HEK293 (cell line): Measurements from ENCODE around the gene RTP5.

Source experiments
- CTCF ChIP-seq: fragments of 450-650 bp; formaldehyde crosslinking; IDR thresholded peaks from 2 replicates; pipeline ENCODE4 v1.5.1; 2016; ENCODE audit warnings: missing biosample characterization, missing genetic modification characterization
- KLF9 ChIP-seq: fragments of 450-650 bp; formaldehyde crosslinking; IDR thresholded peaks from 2 replicates; pipeline ENCODE4 v1.5.1; 2016; ENCODE audit warnings: missing biosample characterization, missing genetic modification characterization, low read depth
- SETDB1 ChIP-seq: IDR thresholded peaks from one replicate; pipeline ENCODE4 v1.6.1; 2017; ENCODE audit warnings: mild to moderate bottlenecking, low read length, moderate library complexity, mixed read lengths; ENCODE audit not compliant: insufficient read length
- YY1 ChIP-seq: fragments of 450-650 bp; formaldehyde crosslinking; IDR thresholded peaks from 2 replicates; pipeline ENCODE4 v1.5.1; 2018; ENCODE audit warnings: missing biosample characterization, missing genetic modification characterization
- ZNF266 ChIP-seq: fragments of 450-650 bp; formaldehyde crosslinking; IDR thresholded peaks from 2 replicates; pipeline ENCODE4 v1.5.1; 2016; ENCODE audit warnings: missing biosample characterization, missing genetic modification characterization, low read depth
- ZNF274 ChIP-seq, 2 experiments: fragments of 200-500 bp in 1 of 2; fragments of 450-650 bp in 1 of 2; sonication (Bioruptor generic) in 1 of 2; formaldehyde crosslinking in 1 of 2; IDR thresholded peaks; 2 replicates each; pipeline versions ENCODE4 v1.5.1 to v1.6.1; 2014 to 2016; ENCODE audit warnings: borderline replicate concordance in 1 of 2, inconsistent platforms in 1 of 2, low read length in 1 of 2, missing biosample characterization in 1 of 2, missing genetic modification characterization in 1 of 2
- ZNF76 ChIP-seq: fragments of 450-650 bp; formaldehyde crosslinking; IDR thresholded peaks from 2 replicates; pipeline ENCODE4; 2016; ENCODE audit warnings: low read depth, missing biosample characterization, missing genetic modification characterization, borderline replicate concordance

GRCh38 chr2:241865416-241865956, 4.0 kb upstream of the RTP5 start:
- no peak for TF ChIP-seq ZNF266
- no peak for TF ChIP-seq KLF9 (tag by site-specific recombination)
- no peak for TF ChIP-seq SETDB1
- no peak for TF ChIP-seq ZNF274 (IDR thresholded peaks at IDR 0.05; ENCODE audit: low read length)
- no peak for TF ChIP-seq ZNF274 (tag by site-specific recombination; IDR thresholded peaks at IDR 0.05; ENCODE audit: borderline replicate concordance)
- TF ChIP-seq YY1 (tag by site-specific recombination) = no peak
- 0 out of 2 replicates have a peak, but pooled peaks have one; percentile 3 for TF ChIP-seq CTCF (tag by site-specific recombination)
- TF ChIP-seq ZNF76 (tag by site-specific recombination) = no peak
